A549 treated with Hydrocortisone at 1 μM for 4 hours (cell line): ENCODE data around the gene EFCAB7. TPM values are rescaled to one million over a fixed set of nuclear protein-coding genes. Genes with fewer than 3 reads are reported as not detected.

Experiments
- total RNA-seq: library from RNA; stranded (reverse); fragments of 200-300 nt; extraction: Qiagen RNA extraction; gene quantifications from 5 replicates; pipeline ENCODE4 v1.2.3, GENCODE V29; 2022

Gene EFCAB7
- total RNA-seq: 2.1 to 3.5 TPM (median 3.0 TPM) in 5 replicates

GRCh38 chr1:63522891-63523728 is at the start of gene EFCAB7, which contains the start of gene ITGB3BP:
TSS of gene EFCAB7 (plus strand) at chr1:63523525. CDS start at chr1:63525573, 2,048 bp downstream.
TSS of gene ITGB3BP (minus strand) at chr1:63523225. CDS start at chr1:63523133, 92 bp downstream.

GRCh38 chr1:63593303-63593885 is 70.1 kb downstream of the EFCAB7 start, which contains the start of gene PGM1:
TSS of gene PGM1 (plus strand) at chr1:63593411. CDS start at chr1:63593489, 78 bp downstream.

Other genes starting within 250 kb of the EFCAB7 start
- 0.59 to 0.92 TPM (median 0.80 TPM) in 5 replicates for gene FOXD3, start 201.0 kb upstream of the EFCAB7 start, total RNA-seq
- 5.1 to 6.1 TPM (median 5.7 TPM) in 5 replicates for gene ALG6, start 155.9 kb upstream of the EFCAB7 start, total RNA-seq
- gene ITGB3BP, start 300 bp upstream of the EFCAB7 start, total RNA-seq: 21.0 to 27.4 TPM (median 22.6 TPM) in 5 replicates
- gene PGM1, start 69.9 kb downstream of the EFCAB7 start, total RNA-seq: 31.6 to 41.7 TPM (median 36.6 TPM) in 5 replicates